ENCODE measurements around the gene RGS3. TPM values are rescaled to one million over a fixed set of nuclear protein-coding genes. Genes with fewer than 3 reads are reported as not detected.

The RGS3 gene
- total and polyA plus RNA-seq, 2 donors (not counting 3 experiments of a cell fraction or from before 2014, with no cell fraction given): 356 to 416 TPM

DNA sequence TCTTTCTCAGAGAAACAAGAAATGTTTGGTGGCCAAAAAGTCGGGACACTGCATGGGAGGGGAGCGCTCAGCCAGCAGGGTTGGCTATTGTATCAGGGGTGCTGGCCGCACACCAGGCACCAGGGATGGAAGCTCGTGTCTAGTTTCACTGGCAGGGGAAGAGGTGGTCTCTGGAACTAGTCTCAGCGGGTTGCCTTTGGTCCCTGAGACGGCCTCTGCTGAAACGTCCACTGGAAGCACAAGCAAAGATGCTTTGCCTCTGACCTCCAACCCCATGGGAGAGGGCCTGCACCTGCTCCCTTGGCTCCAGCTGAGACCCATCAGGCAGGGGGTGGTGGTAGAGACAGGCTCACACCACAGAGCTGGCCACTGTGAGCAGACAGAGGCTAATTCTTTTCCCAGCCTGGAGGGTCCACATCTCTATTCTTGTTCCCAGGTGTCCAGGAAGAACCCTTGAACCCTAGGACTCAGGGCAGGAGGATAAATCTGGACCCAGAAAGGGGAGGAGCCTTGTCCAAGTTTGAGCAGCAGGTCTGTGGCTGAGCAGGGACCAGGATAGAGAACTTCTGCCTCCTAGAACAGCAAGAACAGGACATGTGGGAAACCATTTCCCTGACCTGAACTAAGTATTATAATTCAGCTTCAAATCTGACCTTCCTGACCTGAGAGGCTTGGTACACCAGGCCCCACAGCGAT, 102.6 kb downstream of the RGS3 start:
- ChIA-PET CTCF (interaction anchor here (0.8 to 2.0 kb wide), 4 partner anchors 13 to 120 kb away, joined by 3 to 8 read pairs (median 4); no protein-coding TSS in a partner anchor), POLR2A (no interaction called here)
- no peaks in the 10 kb centered on the region for H3K9me1 ChIP-seq (replicated peaks; ENCODE audit: control insufficient read depth, extremely low read depth, insufficient read depth, low read length)
- no TSS peak for BruUV-seq (replicated peaks)
- H4K20me1 ChIP-seq (replicated peaks; ENCODE audit: control insufficient read depth, extremely low read depth, insufficient read depth, low read length): peaks cover 4% of the 10 kb centered on the region
- H3K4me1 ChIP-seq (ENCODE audit: control insufficient read depth, extremely low read depth, insufficient read depth, low read length): no peaks in the 10 kb centered on the region
- DNase-seq (ENCODE audit: low read depth, low spot score) (no peak), FAIRE-seq (no peak)
- no peaks in the 10 kb centered on the region for H3K9me3 ChIP-seq (replicated peaks; ENCODE audit: control insufficient read depth, insufficient read depth, low read length)
- no peak overlapping the region for H2AFZ ChIP-seq (ENCODE audit: low read depth, low read length)
- no peaks in the 10 kb centered on the region for H3K79me2 ChIP-seq (ENCODE audit: control insufficient read depth, insufficient read depth, low read length)
- H3K27me3 ChIP-seq (ENCODE audit: control insufficient read depth in 2 of 2, insufficient read depth in 2 of 2, low read length in 2 of 2): no peaks in the 10 kb centered on the region
- intact Hi-C loops (cut with micrococcal nuclease) (no loop called here), dilution Hi-C loops (cut with MboI; ENCODE audit: extremely low pct_ligation_motif_present, low sequenced_read_pairs) (no loop called here)
- H3K27ac ChIP-seq (ENCODE audit: insufficient read depth, low read depth, low read length): no peak overlapping the region
- H3K4me2 ChIP-seq (ENCODE audit: insufficient read depth, low read length): no peak overlapping the region
- TF ChIP-seq GATA2 (IDR thresholded peaks at IDR 0.05; ENCODE audit: insufficient read depth, insufficient read length, low read depth, low read length) (no peak), EZH2 (IDR thresholded peaks at IDR 0.05; ENCODE audit: borderline replicate concordance, low read depth, low read length, severe bottlenecking) (no peak), FOS (IDR thresholded peaks at IDR 0.05; ENCODE audit: borderline replicate concordance, insufficient read depth, low read length) (no peak), JUN (IDR thresholded peaks at IDR 0.05; ENCODE audit: borderline replicate concordance, insufficient read depth, insufficient read length, low read depth) (no peak), POLR2A (IDR thresholded peaks at IDR 0.05; ENCODE audit: low read depth, low read length) (no peak), MYC (IDR thresholded peaks at IDR 0.05; ENCODE audit: low read depth, low read length) (no peak), POLR2AphosphoS5 (IDR thresholded peaks at IDR 0.05; ENCODE audit: insufficient read depth, low read depth, low read length) (no peak)
- TF ChIP-seq, protein P1, sequence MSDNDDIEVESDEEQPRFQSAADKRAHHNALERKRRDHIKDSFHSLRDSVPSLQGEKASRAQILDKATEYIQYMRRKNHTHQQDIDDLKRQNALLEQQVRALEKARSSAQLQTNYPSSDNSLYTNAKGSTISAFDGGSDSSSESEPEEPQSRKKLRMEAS (IDR thresholded peaks at IDR 0.05; ENCODE audit: insufficient read depth, insufficient read length): no peak
- TF ChIP-seq, protein P2, sequence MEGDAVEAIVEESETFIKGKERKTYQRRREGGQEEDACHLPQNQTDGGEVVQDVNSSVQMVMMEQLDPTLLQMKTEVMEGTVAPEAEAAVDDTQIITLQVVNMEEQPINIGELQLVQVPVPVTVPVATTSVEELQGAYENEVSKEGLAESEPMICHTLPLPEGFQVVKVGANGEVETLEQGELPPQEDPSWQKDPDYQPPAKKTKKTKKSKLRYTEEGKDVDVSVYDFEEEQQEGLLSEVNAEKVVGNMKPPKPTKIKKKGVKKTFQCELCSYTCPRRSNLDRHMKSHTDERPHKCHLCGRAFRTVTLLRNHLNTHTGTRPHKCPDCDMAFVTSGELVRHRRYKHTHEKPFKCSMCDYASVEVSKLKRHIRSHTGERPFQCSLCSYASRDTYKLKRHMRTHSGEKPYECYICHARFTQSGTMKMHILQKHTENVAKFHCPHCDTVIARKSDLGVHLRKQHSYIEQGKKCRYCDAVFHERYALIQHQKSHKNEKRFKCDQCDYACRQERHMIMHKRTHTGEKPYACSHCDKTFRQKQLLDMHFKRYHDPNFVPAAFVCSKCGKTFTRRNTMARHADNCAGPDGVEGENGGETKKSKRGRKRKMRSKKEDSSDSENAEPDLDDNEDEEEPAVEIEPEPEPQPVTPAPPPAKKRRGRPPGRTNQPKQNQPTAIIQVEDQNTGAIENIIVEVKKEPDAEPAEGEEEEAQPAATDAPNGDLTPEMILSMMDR (IDR thresholded peaks at IDR 0.05; ENCODE audit: extremely low read depth in 1 of 2, insufficient read depth in 1 of 2, low read depth in 1 of 2, low read length in 2 of 2): no peak
- H3K4me3 ChIP-seq (replicated peaks in 1 of 3; ENCODE audit: insufficient read depth in 1 of 3, low read depth in 1 of 3, low read length in 3 of 3): no peak overlapping the region
- H3K9ac ChIP-seq (replicated peaks; ENCODE audit: extremely low read depth, insufficient read depth, low read length): no peak overlapping the region
- H3K36me3 ChIP-seq (ENCODE audit: control insufficient read depth in 2 of 2, extremely low read depth in 1 of 2, insufficient read depth in 2 of 2, low read length in 2 of 2): peaks cover 6 to 48% of the 10 kb centered on the region in 2 experiments
